Sigmoid colon (tissue), 7 donors: Measurements from ENCODE around the gene FRS3. TPM values are rescaled to one million over a fixed set of nuclear protein-coding genes. Genes with fewer than 3 reads are reported as not detected.

ENCODE experiments used
- DNase-seq: peaks from one replicate; pipeline ENCODE4 v3.0.0-alpha.2; 2019
- H3K27ac ChIP-seq, 4 donors: fragments of 200-600 bp; sonication (generic); one replicate each; pipeline ENCODE4 v1.5.1; 2016 to 2019; ENCODE audit warnings: mild to moderate bottlenecking in 1 of 4
- H3K27me3 ChIP-seq, 3 donors: fragments of 200-600 bp; sonication (generic); one replicate each; pipeline ENCODE4 v1.5.1; 2019; ENCODE audit warnings: mild to moderate bottlenecking in 1 of 3
- H3K36me3 ChIP-seq, 4 donors: fragments of 200-600 bp; sonication (generic); one replicate each; pipeline ENCODE4 v1.5.1; 2016 to 2019
- H3K4me1 ChIP-seq, 4 donors: fragments of 200-600 bp; sonication (generic); one replicate each; pipeline ENCODE4 v1.5.1; 2017 to 2019
- H3K4me3 ChIP-seq, 4 donors: fragments of 200-600 bp; sonication (generic); one replicate each; pipeline ENCODE4 v1.5.1; 2017 to 2019; ENCODE audit warnings: mild to moderate bottlenecking in 2 of 4, moderate library complexity in 1 of 4
- H3K9me3 ChIP-seq, 4 donors: fragments of 200-600 bp in 3 of 4; sonication (generic) in 3 of 4; one replicate each; pipeline versions ENCODE4 v1.5.1 to v1.6.1; 2013 to 2019
- CTCF ChIP-seq, 4 experiments: fragments of 450-650 bp in 3 of 4; fragments of 200-600 bp in 1 of 4; IDR thresholded peaks; one replicate each; pipeline ENCODE4 v1.5.1; 2016 to 2019; ENCODE audit warnings: antibody characterized with exemption in 4 of 4, mild to moderate bottlenecking in 3 of 4, moderate library complexity in 2 of 4
- EP300 ChIP-seq, 4 donors: sonication (generic); formaldehyde crosslinking; IDR thresholded peaks; one replicate each; pipeline ENCODE4 v1.6.1; 2017; ENCODE audit warnings: antibody characterized with exemption in 4 of 4
- POLR2A ChIP-seq, 2 donors: fragments of 450-650 bp; IDR thresholded peaks; one replicate each; pipeline ENCODE4 v1.6.1; 2016; ENCODE audit warnings: antibody characterized with exemption in 2 of 2, mild to moderate bottlenecking in 2 of 2, moderate library complexity in 2 of 2
- POLR2AphosphoS5 ChIP-seq, 4 donors: sonication (generic); formaldehyde crosslinking; IDR thresholded peaks; one replicate each; pipeline ENCODE4 v1.6.1; 2017; ENCODE audit warnings: antibody characterized with exemption in 4 of 4
- WGBS, 2 donors: extraction: QIAGEN DNeasy Blood & Tissue Kit; methylation state at CpG; one replicate each; pipeline ENCODE4 v1.1.7; 2013; 5-methylcytosine and 5-hydroxymethylcytosine counted together
- intact Hi-C: fragments of 100-400 bp; cut with DNase I; formaldehyde crosslinking; loops from one replicate; pipeline ENCODE4 v1.15.1; 2023
- polyA plus RNA-seq, 3 donors: library from polyadenylated mRNA; stranded (reverse); fragments of 200-250 nt; gene quantifications; one replicate each; pipeline ENCODE4 v1.2.3, GENCODE V29; 2013
- total RNA-seq, 4 donors: library from RNA; depleted of rRNA; stranded (reverse); fragments of >200 nt; gene quantifications; one replicate each; pipeline ENCODE4 v1.1.0, GENCODE V29; 2016
- donor health status: healthy with polysubstance abuse.
- donor health status: Bipolar disorder and iron deficiency.
- donor health status: healthy.

The FRS3 gene
- total and polyA plus RNA-seq, 7 donors: 1.6 to 4.9 (median 4.6) TPM

- H3K9me3 ChIP-seq: no peaks in the 10 kb centered on the region
- TF ChIP-seq POLR2A (IDR thresholded peaks at IDR 0.05) (no peak), EP300 (IDR thresholded peaks at IDR 0.05) (no peak), POLR2AphosphoS5 (IDR thresholded peaks at IDR 0.05) (no peak), CTCF (IDR thresholded peaks at IDR 0.05) (no peak)
- H3K27ac ChIP-seq: no peak overlapping the region
- no peak overlapping the region for H3K4me3 ChIP-seq
- H3K36me3 ChIP-seq: peaks cover 0 to 63% (median 8%) of the 10 kb centered on the region in 4 donors
- no peaks in the 10 kb centered on the region for H3K4me1 ChIP-seq
- 88 to 92% methylated on average over 2 of the region's 2 CpGs for WGBS, 2 donors
- no peak for DNase-seq
- H3K27me3 ChIP-seq: no peaks in the 10 kb centered on the region
- intact Hi-C loops: no loop called here
Measured at GRCh38 chr6:41796474-41796873, 16.8 kb upstream of the FRS3 start.

- DNase-seq: no peak
- no peak overlapping the region for H3K27ac ChIP-seq
- 86 to 91% methylated on average over 4 of the region's 4 CpGs for WGBS, 2 donors
- H3K27me3 ChIP-seq: no peaks in the 10 kb centered on the region
- H3K4me1 ChIP-seq: peaks cover 0 to 14% (median 9%) of the 10 kb centered on the region in 4 donors
- H3K9me3 ChIP-seq: no peaks in the 10 kb centered on the region
- no peak overlapping the region for H3K4me3 ChIP-seq
- H3K36me3 ChIP-seq: peaks cover 0 to 72% (median 22%) of the 10 kb centered on the region in 4 donors
- TF ChIP-seq POLR2A (IDR thresholded peaks at IDR 0.05) (no peak), CTCF (IDR thresholded peaks at IDR 0.05) (no peak), EP300 (IDR thresholded peaks at IDR 0.05) (no peak), POLR2AphosphoS5 (IDR thresholded peaks at IDR 0.05) (no peak)
- intact Hi-C loops: no loop called here
Measured at GRCh38 chr6:41791984-41792383, 12.3 kb upstream of the FRS3 start.

- Histone ChIP-seq H3K4me1 (peaks cover 0 to 15% (median 10%) of the 10 kb centered on the region in 4 donors), H3K36me3 (peaks cover 0 to 67% (median 22%) of the 10 kb centered on the region in 4 donors), H3K27me3 (no peaks in the 10 kb centered on the region), H3K9me3 (no peaks in the 10 kb centered on the region), H3K27ac (no peak overlapping the region), H3K4me3 (no peak overlapping the region)
- WGBS, 2 donors: 66 to 88% methylated on average over 1 of the region's 1 CpG
- intact Hi-C loops: no loop called here
- TF ChIP-seq POLR2AphosphoS5 (IDR thresholded peaks at IDR 0.05) (no peak), EP300 (IDR thresholded peaks at IDR 0.05) (no peak)
- no peak for DNase-seq
Measured at GRCh38 chr6:41791305-41791704, 11.6 kb upstream of the FRS3 start.

GRCh38 chr6:41790045-41790444, 10.3 kb upstream of the FRS3 start:
- TF ChIP-seq EP300 (IDR thresholded peaks at IDR 0.05) (no peak), POLR2AphosphoS5 (IDR thresholded peaks at IDR 0.05) (no peak), POLR2A (IDR thresholded peaks at IDR 0.05) (no peak), CTCF (IDR thresholded peaks at IDR 0.05) (no peak)
- no peaks in the 10 kb centered on the region for H3K9me3 ChIP-seq
- H3K4me3 ChIP-seq: no peak overlapping the region
- no peaks in the 10 kb centered on the region for H3K27me3 ChIP-seq
- no peak for DNase-seq
- intact Hi-C loops: no loop called here
- WGBS, 2 donors: 95 to 99% methylated on average over 1 of the region's 1 CpG
- H3K36me3 ChIP-seq: peaks cover 0 to 54% (median 20%) of the 10 kb centered on the region in 4 donors
- H3K27ac ChIP-seq: no peak overlapping the region
- peaks cover 0 to 27% (median 21%) of the 10 kb centered on the region in 4 donors for H3K4me1 ChIP-seq

GRCh38 chr6:41789390-41789724, 9.7 kb upstream of the FRS3 start:
- H3K27ac ChIP-seq: no peak overlapping the region
- no peak for DNase-seq
- peaks cover 0 to 32% (median 23%) of the 10 kb centered on the region in 4 donors for H3K4me1 ChIP-seq
- TF ChIP-seq POLR2AphosphoS5 (IDR thresholded peaks at IDR 0.05) (no peak), CTCF (IDR thresholded peaks at IDR 0.05) (no peak), POLR2A (IDR thresholded peaks at IDR 0.05) (no peak), EP300 (IDR thresholded peaks at IDR 0.05) (no peak)
- intact Hi-C loops: loop anchor here (5.0 to 10.0 kb wide), 3 partner anchors 82 to 715 kb away; partner anchors contain the start of genes NFYA, OARD1 and USP49
- WGBS, 2 donors: 77 to 95% methylated on average over 3 of the region's 3 CpGs
- H3K27me3 ChIP-seq: no peaks in the 10 kb centered on the region
- H3K9me3 ChIP-seq: no peaks in the 10 kb centered on the region
- no peak overlapping the region for H3K4me3 ChIP-seq
- peaks cover 0 to 48% (median 20%) of the 10 kb centered on the region in 4 donors for H3K36me3 ChIP-seq
